GM12878 (cell line): ENCODE results near the gene TMEM52. TPM values are rescaled to one million over a fixed set of nuclear protein-coding genes. Genes with fewer than 3 reads are reported as not detected.

Source experiments
- ATAC-seq: fragments of 200-7000 bp; cut with Tn5 transposase; 3 replicates; pipeline ENCODE4 v1.9.1; 2020; ENCODE audit warnings: mild to moderate bottlenecking, moderate library complexity
- BruUV-seq: library from RNA; stranded (reverse); fragments of 400-500 nt; replicated peaks from 2 replicates; lab custom pipeline; 2021; lab: Mats Ljungman, UMichigan
- CTCF ChIA-PET: fragments of 300-600 bp; sonication (Branson Sonifier 250); formaldehyde crosslinking; extraction: SDS; loops from one replicate; lab custom pipeline; 2021; ENCODE audit warnings: inconsistent platforms; lab: Yijun Ruan, JAX
- POLR2A ChIA-PET: fragments of 350-600 bp; formaldehyde crosslinking; extraction: SDS; loops from one replicate; lab custom pipeline; 2021; ENCODE audit warnings: inconsistent platforms; lab: Charles Lee
- RAD21 ChIA-PET: fragments of 300-600 bp; sonication (Branson Sonifier 250); formaldehyde crosslinking; loops from one replicate; lab custom pipeline; 2023; ENCODE audit warnings: antibody characterized with exemption; ENCODE audit not compliant: unreplicated experiment; lab: Charles Lee
- SMC1A ChIA-PET: fragments of 300-600 bp; sonication (Branson Sonifier 250); formaldehyde crosslinking; loops from one replicate; lab custom pipeline; 2023; ENCODE audit not compliant: unreplicated experiment, uncharacterized antibody; lab: Charles Lee
- DNase-seq: peaks from one replicate; pipeline ENCODE4 v3.0.0-alpha.2; 2011; ENCODE audit warnings: low read depth, low spot score
- FAIRE-seq: peaks from 3 replicates; lab custom pipeline; 2011; peaks lifted over from hg19 to GRCh38; lab: Jason Lieb, UNC
- H2AFZ ChIP-seq: 2 replicates; pipeline ENCODE4 v1.6.0; 2011; ENCODE audit warnings: low read depth, low read length, control low read depth; ENCODE audit not compliant: control insufficient read depth
- H3K27ac ChIP-seq: 2 replicates; pipeline ENCODE4 v1.5.1; 2011; ENCODE audit warnings: control low read depth; ENCODE audit not compliant: control insufficient read depth, insufficient read depth
- H3K27me3 ChIP-seq, 2 experiments: replicated peaks in 1 of 2; 2 replicates each; pipeline versions ENCODE4 v1.6.0 to v1.6.1; 2011; ENCODE audit warnings: low read length in 1 of 2; ENCODE audit not compliant: control insufficient read depth in 2 of 2, insufficient read depth in 2 of 2
- H3K36me3 ChIP-seq, 2 experiments: 2 replicates each; pipeline ENCODE4 v1.5.1; 2011; ENCODE audit warnings: low read length in 1 of 2; ENCODE audit not compliant: control insufficient read depth in 2 of 2, insufficient read depth in 2 of 2
- H3K4me1 ChIP-seq: 2 replicates; pipeline ENCODE4 v1.6.1; 2011; ENCODE audit warnings: mild to moderate bottlenecking, low read length, moderate library complexity, mixed read lengths; ENCODE audit not compliant: control insufficient read depth, insufficient read depth
- H3K4me2 ChIP-seq: 2 replicates; pipeline ENCODE4 v1.6.0; 2011; ENCODE audit warnings: control low read depth; ENCODE audit not compliant: control insufficient read depth, insufficient read depth
- H3K4me3 ChIP-seq: fragments of 200-600 bp; sonication (generic); 2 replicates; pipeline ENCODE4 v1.5.1; 2016
- H3K79me2 ChIP-seq: 2 replicates; pipeline ENCODE4 v1.6.0; 2011; ENCODE audit warnings: low read length; ENCODE audit not compliant: control insufficient read depth, insufficient read depth
- H3K9ac ChIP-seq: 2 replicates; pipeline ENCODE4 v1.8.0; 2011; ENCODE audit warnings: low read length, control low read depth, mixed read lengths; ENCODE audit not compliant: control insufficient read depth, insufficient read depth
- H3K9me3 ChIP-seq: replicated peaks from 3 replicates; pipeline ENCODE4 v1.5.1; 2011; ENCODE audit warnings: mild to moderate bottlenecking, low read length; ENCODE audit not compliant: control insufficient read depth, insufficient read depth
- H4K20me1 ChIP-seq: 2 replicates; pipeline ENCODE4 v1.6.0; 2011; ENCODE audit not compliant: control insufficient read depth, insufficient read depth
- ASH2L ChIP-seq: fragments of 300-600, 200-600 bp; sonication (generic); IDR thresholded peaks from 2 replicates; pipeline ENCODE4 v1.6.1; 2017; ENCODE audit warnings: low read depth, mild to moderate bottlenecking, borderline replicate concordance
- BACH1 ChIP-seq: fragments of 450-650 bp; IDR thresholded peaks from 2 replicates; pipeline ENCODE4 v1.6.1; 2017; ENCODE audit warnings: mild to moderate bottlenecking, borderline replicate concordance
- CBX3 ChIP-seq: fragments of 200-600 bp; sonication (generic); IDR thresholded peaks from 2 replicates; pipeline ENCODE4 v1.6.1; 2016; ENCODE audit warnings: low read depth, borderline replicate concordance
- CTCF ChIP-seq, 3 experiments: IDR thresholded peaks in 2 of 3; conservative IDR thresholded peaks in 1 of 3; 2 replicates each; pipeline ENCODE4 v1.5.1; 2011; ENCODE audit warnings: low read depth in 3 of 3, low read length in 3 of 3, mild to moderate bottlenecking in 3 of 3, control low read depth in 2 of 3, moderate library complexity in 2 of 3, inconsistent platforms in 1 of 3, mixed read lengths in 1 of 3; ENCODE audit not compliant: control insufficient read depth in 2 of 3, insufficient read depth in 1 of 3; ENCODE audit errors: extremely low read depth in 1 of 3
- ELK1 ChIP-seq: IDR thresholded peaks from 2 replicates; pipeline ENCODE4 v1.6.1; 2012; ENCODE audit warnings: low read depth, low read length, improper control_type of control experiment
- FOS ChIP-seq: IDR thresholded peaks from 3 replicates; pipeline ENCODE4 v1.6.1; 2011; ENCODE audit warnings: borderline replicate concordance; ENCODE audit not compliant: insufficient read length; ENCODE audit errors: extremely low read depth
- HDGF ChIP-seq: fragments of 450-650 bp; IDR thresholded peaks from 2 replicates; pipeline ENCODE4 v1.6.1; 2016; ENCODE audit warnings: antibody characterized with exemption
- IKZF1 ChIP-seq: fragments of 450-650 bp; conservative IDR thresholded peaks from 2 replicates; pipeline ENCODE4 v1.6.1; 2017; ENCODE audit warnings: antibody characterized with exemption, mild to moderate bottlenecking
- IKZF2 ChIP-seq, 2 experiments: fragments of 450-650 bp; IDR thresholded peaks; 2 replicates each; pipeline ENCODE4 v1.6.1; 2017; ENCODE audit warnings: mild to moderate bottlenecking in 2 of 2, moderate library complexity in 2 of 2
- NR2F1 ChIP-seq: fragments of 450-650 bp; conservative IDR thresholded peaks from 2 replicates; pipeline ENCODE4 v1.6.1; 2017; ENCODE audit warnings: mild to moderate bottlenecking
- RB1 ChIP-seq: fragments of 450-650 bp; formaldehyde crosslinking; IDR thresholded peaks from 2 replicates; pipeline ENCODE4 v1.6.1; 2017; ENCODE audit warnings: mild to moderate bottlenecking, borderline replicate concordance
- SIX5 ChIP-seq: IDR thresholded peaks from 2 replicates; pipeline ENCODE4 v1.6.1; 2011; ENCODE audit warnings: mild to moderate bottlenecking, low read depth, low read length, moderate library complexity; ENCODE audit not compliant: severe bottlenecking
- YY1 ChIP-seq: IDR thresholded peaks from 2 replicates; pipeline ENCODE4 v1.6.1; 2011; ENCODE audit warnings: low read depth, mild to moderate bottlenecking, low read length
- ZNF592 ChIP-seq: fragments of 450-650 bp; IDR thresholded peaks from 2 replicates; pipeline ENCODE4 v1.6.1; 2017; ENCODE audit warnings: mild to moderate bottlenecking, moderate library complexity
- WGBS: methylation state at CpG from one replicate; pipeline ENCODE4 v1.1.6; 2016; ENCODE audit warnings: low lambda C conversion rate; ENCODE audit not compliant: insufficient replicate concordance, insufficient coverage; ENCODE audit errors: missing lambda C conversion rate; 5-methylcytosine and 5-hydroxymethylcytosine counted together
- in situ Hi-C: fragments of 300-500 bp; cut with MboI; formaldehyde crosslinking; loops from 9 replicates; pipeline ENCODE4 v1.14.3; 2018; ENCODE audit warnings: mixed read lengths
- intact Hi-C: fragments of 100-400 bp; cut with micrococcal nuclease; formaldehyde crosslinking; loops from one replicate; pipeline ENCODE4 v1.14.2; 2022; ENCODE audit not compliant: unreplicated experiment
- polyA plus RNA-seq, 11 experiments: library from polyadenylated mRNA; depleted of rRNA in 4 of 11; unstranded in 6 of 11; stranded (reverse) in 5 of 11; fragments of >200 nt; fragmentation: Nextera tagmentation in 4 of 11; fragmentation: Illumina TruSeq in 1 of 11; extraction: Ambion mirVana in 4 of 11; extraction: Trizol in 1 of 11; gene quantifications; 1 replicate in 1 of 11; 2 replicates in 10 of 11; pipeline versions ENCODE4 v1.2.1 to v1.2.3, GENCODE V29; 2011 to 2016; ENCODE audit warnings: inconsistent platforms in 2 of 11, missing spikeins in 2 of 11, low read depth in 1 of 11
- total RNA-seq, 4 experiments: library from RNA; depleted of rRNA in 3 of 4; stranded (reverse); fragments of >200 nt in 3 of 4; fragmentation: Illumina TruSeq in 1 of 4; extraction: Trizol in 1 of 4; gene quantifications; 2 replicates each; pipeline versions ENCODE4 v1.2.1 to v1.2.3, GENCODE V29; 2013 to 2021

TMEM52 gene
- total and polyA plus RNA-seq, 10 of the 15 experiments (the other 5 are each of a cell fraction or from before 2014, with no cell fraction given): 0.17 to 0.33 (median 0.24) TPM; not detected in 7

GRCh38 chr1:1906185-1907097, 12.6 kb downstream of the TMEM52 start:
- intact Hi-C loops (loop anchor here (1.0 to 5.0 kb wide), 3 partner anchors 79 to 126 kb away; no protein-coding TSS in a partner anchor), in situ Hi-C loops (loop anchor here (10.0 kb wide), 1 partner anchor 122 kb away; no protein-coding TSS in a partner anchor)
- Histone ChIP-seq H3K9ac (no peak overlapping the region), H3K27me3 (no peaks in the 10 kb centered on the region), H3K4me1 (peaks cover 22% of the 10 kb centered on the region), H3K4me3 (no peak overlapping the region), H3K9me3 (no peaks in the 10 kb centered on the region; the same call in 2 of the 3 replicates), H4K20me1 (no peaks in the 10 kb centered on the region), H2AFZ (peak overlapping the region; percentile 12; the same call in 1 of the 2 replicates), H3K79me2 (no peaks in the 10 kb centered on the region), H3K4me2 (no peak overlapping the region), H3K27ac (no peak overlapping the region), H3K36me3 (no peaks in the 10 kb centered on the region)
- ChIA-PET SMC1A (interaction anchor here (0.8 to 3.8 kb wide), 18 partner anchors 9 to 292 kb away, joined by 3 to 15 read pairs (median 4); partner anchors contain the start of gene MIB2), POLR2A (interaction anchor here (0.5 to 1.7 kb wide), 4 partner anchors 123 to 395 kb away, joined by 3 to 7 read pairs (median 4); no protein-coding TSS in a partner anchor), RAD21 (interaction anchor here (0.9 to 5.1 kb wide), 14 partner anchors 9 to 130 kb away, joined by 3 to 33 read pairs (median 4); no protein-coding TSS in a partner anchor), CTCF (interaction anchor here (0.5 to 3.2 kb wide), 31 partner anchors 10 to 905 kb away, joined by 3 to 26 read pairs (median 6); no protein-coding TSS in a partner anchor)
- FAIRE-seq (peak; percentile 98), DNase-seq (no peak), ATAC-seq (peak; percentile 74)
- 16% methylated on average over 15 of the region's 15 CpGs for WGBS
- BruUV-seq: no TSS peak
- TF ChIP-seq BACH1 (peak; percentile 16; the same call in 1 of the 2 replicates), CTCF (IDR thresholded peaks at IDR 0.05 in 2 of 3, conservative IDR thresholded peaks at IDR 0.05 in 1 of 3; ENCODE audit: control insufficient read depth in 2 of 3, extremely low read depth in 1 of 3, insufficient read depth in 1 of 3, low read depth in 3 of 3, low read length in 3 of 3) (peak; percentile 93 to 97 (median 95)), IKZF2 (IDR thresholded peaks at IDR 0.05) (0 out of 4 replicates have a peak, but pooled peaks of 1 of the 2 experiments have one; percentile 12), FOS (no peak), IKZF1 (peak; percentile 25; the same call in 1 of the 2 replicates), RB1 (peak; percentile 59; the same call in 1 of the 2 replicates), YY1 (peak; percentile 50; the same call in 1 of the 2 replicates), ELK1 (0 out of 2 replicates have a peak, but pooled peaks have one; percentile 19), ZNF592 (0 out of 2 replicates have a peak, but pooled peaks have one; percentile 17), HDGF (peak; percentile 81; the same call in 1 of the 2 replicates), SIX5 (no peak), CBX3 (no peak), NR2F1 (peak; percentile 69), ASH2L (no peak)
